Effector CD4-positive, alpha-beta T cell (primary cell): ENCODE measurements around the gene GORASP1.

Source experiments
- DNase-seq: peaks from one replicate; pipeline ENCODE4 v3.0.0-alpha.2; 2020

Gene GORASP1

GRCh38 chr3:39102504-39103323, 4.7 kb downstream of the GORASP1 start:
- no peak for DNase-seq

- peak; percentile 37 for DNase-seq
Measured at GRCh38 chr3:39101022-39101689, 6.3 kb downstream of the GORASP1 start.

DNA sequence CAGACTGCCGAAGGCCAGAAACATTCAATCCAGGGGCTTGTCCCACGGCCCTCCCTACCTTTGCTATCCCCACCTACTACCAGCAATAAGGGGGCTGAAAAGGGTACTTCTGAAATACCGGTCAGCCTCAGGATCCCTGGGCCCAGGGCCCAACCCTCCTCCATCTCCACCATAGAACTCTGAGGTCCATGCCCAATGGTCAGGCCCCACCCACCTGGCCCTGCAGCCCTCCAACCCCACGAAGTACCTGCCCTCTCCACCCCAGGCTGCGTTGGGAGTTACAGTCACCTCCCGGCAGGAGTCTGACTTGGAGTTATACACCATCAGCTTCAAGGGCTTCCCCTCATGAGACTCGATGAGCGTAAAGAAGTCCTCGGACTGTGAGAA, 6.9 kb downstream of the GORASP1 start:
- DNase-seq = no peak

GRCh38 chr3:39099738-39100499, 7.5 kb downstream of the GORASP1 start:
- no peak for DNase-seq

DNA sequence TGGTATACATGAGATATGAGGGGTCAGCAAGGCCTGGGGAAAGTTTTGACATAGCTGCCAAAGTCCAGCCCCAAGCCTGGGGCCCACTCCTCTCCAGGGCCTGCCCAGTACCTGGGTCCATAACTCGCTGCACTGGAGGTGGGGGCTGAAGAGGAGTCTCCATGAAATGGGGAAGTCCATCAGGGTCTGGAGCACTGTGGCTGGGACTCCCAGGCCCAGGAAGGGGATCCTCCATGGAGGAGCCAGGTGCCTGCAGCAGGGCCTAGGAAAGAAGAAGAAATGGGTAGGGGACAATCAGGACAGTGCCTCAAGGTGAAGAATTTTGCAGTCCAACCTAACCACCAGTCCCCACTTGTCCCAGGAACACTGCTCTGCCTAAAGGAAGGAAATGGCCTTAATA, 8.2 kb downstream of the GORASP1 start:
- no peak for DNase-seq

DNA sequence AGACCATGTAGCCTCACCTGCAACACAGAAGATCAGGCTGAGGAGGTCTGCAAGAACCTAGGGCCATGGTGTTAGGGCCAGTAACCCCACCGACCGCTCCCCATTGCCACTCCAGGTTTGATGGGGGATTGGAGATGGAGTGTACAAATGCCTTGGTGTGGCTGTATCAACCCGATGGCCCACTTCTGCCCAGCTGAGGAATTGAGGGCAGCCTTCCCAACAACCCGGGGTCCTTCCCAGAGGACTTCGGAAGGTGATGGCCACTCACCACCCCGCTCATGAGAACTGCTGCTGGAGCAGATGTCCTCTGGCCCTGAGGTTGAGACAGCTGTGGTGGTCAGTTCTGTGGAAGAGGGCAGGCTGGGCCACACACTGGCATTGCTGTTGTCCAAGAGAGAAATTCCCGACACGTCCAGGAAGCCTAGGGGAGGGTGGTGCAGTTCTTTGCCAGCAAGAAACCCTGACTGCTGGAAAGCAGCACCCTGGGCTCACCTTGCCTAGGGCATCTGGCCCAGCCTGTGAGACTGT, 8.9 kb downstream of the GORASP1 start:
- no peak for DNase-seq

DNA sequence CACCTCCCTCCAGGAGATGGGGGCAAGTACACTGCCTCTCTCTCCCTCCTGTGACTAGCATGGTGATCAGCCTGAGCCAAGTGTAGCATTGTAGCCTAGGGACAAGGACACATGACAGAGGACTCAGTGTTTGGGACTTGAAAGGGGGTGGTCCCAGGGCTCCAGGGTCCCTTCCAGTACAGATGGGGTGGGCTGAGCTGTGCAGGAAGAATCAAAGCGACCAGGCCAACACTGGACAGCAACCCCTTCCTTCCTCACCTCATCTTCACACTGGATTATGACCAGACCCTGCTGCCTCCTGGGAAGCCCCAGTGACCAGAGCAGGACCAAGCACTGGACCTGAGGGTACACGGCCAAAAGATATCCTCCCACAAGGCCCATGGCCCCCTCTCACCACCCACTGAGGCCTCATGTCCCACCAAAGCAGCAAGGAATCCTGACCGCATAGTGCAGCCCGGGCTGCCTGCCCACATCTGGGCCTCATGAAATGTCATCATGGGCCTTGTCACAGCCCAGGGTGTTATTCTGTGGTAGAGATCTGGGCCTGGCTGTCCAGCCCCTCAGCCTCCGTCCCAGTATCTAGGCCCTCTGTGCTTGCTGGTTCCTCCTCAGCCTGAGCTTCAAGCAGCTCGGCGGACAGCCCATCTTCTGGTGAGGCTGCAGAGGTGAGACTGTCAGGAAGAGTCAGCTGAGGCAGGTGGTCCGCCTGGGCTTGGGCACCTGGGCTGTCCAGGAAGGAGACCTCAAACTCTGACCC, 9.5 kb downstream of the GORASP1 start:
- DNase-seq = no peak

DNA sequence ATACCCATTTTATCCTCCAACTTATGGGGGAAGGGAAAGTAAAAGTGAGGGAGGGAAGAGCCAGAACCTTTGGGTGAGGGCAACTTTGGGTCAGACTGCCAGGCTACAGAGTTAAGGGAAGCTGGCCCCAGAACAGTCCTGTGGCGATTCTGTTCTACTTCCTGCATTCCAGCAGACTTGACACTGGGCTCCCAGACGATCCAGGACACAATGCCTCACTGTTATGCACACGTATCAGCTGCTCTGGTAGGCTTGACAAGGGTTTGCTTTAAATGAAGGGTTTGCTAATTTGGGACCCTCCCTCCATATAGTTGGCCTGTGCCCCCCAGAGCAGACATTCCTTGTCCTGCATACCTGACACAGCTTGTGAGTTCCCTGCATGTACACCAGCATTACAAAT, 10.7 kb downstream of the GORASP1 start:
- DNase-seq = no peak

GRCh38 chr3:39095778-39096177, 11.6 kb downstream of the GORASP1 start:
- DNase-seq = no peak

DNA sequence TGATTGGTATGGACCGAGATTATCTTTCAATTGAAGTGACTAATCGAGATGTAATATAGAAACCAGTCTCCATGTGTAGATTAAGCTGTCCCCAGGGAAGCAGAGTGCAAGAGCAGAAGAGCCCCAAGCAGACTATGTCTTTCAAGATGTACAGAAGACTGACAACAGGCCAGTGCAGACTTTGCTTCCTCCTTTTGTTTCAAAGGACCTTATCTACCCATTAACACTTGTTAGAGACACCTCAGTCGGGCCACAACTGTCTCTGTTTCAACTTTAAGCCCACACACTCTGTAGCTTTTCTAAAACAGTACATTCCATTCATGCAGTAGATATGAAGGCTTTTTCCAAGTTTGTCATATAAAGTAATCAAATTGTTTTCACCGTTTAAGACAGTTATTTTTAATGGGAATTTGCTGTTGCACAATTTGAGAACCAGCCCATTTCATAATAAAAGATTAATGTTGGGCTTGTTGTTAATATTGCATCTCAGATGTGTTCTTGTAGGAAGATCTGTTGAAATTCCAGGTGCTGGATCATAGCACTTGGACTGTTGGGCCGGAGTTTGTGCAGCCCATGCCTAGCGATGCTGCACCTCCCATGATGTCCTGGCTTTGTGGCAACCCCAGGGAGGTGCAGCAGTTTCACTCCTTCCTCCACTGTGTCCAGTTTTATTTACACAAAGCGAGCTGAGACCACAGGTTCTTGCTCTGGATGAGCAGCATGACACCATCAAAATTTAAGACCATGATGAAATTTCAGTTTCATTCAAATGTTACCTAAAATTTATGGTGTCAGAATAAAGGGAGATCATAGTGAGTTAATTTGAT, 12.4 kb downstream of the GORASP1 start:
- no peak for DNase-seq

DNA sequence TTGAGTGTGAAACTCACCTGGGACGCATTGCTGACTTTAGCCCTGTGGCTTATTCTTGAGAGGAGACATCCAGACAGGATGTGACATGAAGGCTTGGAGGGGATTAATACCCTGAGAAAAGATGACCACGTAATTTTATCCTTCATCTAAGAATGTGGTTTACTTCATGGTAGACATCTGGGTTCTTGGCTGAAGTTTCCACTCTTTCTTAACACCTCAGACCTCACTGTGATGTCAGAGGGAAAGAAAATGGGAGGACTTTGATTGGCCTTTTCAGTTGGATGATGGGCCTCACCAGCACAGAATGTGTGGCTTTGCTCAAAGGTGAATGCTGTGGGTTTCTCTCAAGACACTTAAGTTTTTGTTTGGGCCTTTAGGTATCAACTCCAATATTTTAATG, 16.5 kb downstream of the GORASP1 start:
- no peak for DNase-seq

- DNase-seq = no peak
Measured at GRCh38 chr3:39088889-39089288, 18.5 kb downstream of the GORASP1 start.

DNA sequence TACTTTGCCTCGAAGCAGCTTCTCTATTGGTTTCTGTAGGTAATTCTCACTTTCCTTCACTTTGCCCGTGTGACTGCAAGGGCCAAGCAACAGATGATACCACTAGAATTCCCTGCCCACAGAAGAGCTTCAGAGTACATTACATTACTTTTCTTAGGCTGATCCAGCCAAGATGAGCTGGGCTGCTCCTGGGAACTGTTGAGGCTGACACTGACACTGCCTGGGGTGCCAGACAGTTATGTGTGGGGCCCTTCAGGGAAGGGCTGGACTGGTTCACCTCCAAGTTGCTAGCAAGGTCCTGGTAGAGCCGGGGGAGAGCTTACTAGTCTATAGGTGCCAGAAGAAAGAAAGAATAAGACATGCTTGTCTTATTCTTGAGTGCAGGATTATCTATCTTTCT, 19.0 kb downstream of the GORASP1 start:
- no peak for DNase-seq

GRCh38 chr3:39086144-39086543, 21.3 kb downstream of the GORASP1 start:
- no peak for DNase-seq

DNA sequence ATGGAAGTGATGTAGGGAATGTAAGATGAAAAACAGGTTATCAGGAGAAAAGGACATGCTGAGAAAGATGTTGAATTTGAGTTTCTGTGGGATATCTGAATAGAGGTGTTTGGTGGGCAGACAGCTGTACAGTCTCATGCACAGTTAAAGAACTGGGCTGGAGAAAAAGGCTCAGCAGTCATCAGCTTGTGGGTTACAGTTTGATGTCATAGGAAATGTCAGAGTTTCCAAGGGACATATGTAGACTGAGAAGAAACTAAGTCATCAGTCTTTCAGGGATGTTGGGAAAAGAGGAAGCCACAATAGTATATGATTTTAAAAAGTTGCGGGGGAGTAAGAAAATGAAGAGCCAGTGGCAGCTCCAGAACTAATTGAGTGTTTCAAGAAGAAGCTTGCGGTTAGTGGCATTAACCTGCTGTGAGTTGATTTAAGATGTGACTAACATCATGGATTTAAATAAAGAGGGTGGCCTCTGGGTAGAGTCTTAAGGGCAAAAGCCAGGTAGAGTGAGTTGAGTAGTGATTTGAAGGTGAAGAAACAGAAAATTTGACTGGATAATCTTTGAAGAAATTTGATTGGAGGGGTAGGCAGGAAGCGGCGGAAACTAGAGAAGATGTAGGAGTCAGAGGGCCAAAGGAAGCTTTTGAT, 24.6 kb downstream of the GORASP1 start:
- DNase-seq = no peak

GRCh38 chr3:39080026-39080425, 27.4 kb downstream of the GORASP1 start:
- no peak for DNase-seq

DNA sequence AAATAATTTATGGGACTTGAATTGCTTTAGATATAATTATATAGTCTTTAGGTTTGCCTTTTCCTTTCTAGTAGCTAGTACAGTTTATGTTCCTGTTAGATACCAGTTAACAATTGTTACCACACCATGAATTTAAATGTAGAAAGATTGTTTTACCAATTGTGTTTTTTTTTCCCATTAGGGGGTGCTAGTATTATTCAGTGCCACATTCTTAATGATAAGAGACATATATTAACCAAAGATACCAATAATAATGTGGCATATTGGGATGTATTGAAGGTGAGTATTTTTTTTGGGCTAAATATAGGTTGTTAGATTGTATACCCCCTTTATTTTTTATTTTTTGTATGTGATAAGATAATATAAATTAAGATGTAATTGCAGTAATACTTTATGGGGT, 27.9 kb downstream of the GORASP1 start:
- no peak for DNase-seq

DNA sequence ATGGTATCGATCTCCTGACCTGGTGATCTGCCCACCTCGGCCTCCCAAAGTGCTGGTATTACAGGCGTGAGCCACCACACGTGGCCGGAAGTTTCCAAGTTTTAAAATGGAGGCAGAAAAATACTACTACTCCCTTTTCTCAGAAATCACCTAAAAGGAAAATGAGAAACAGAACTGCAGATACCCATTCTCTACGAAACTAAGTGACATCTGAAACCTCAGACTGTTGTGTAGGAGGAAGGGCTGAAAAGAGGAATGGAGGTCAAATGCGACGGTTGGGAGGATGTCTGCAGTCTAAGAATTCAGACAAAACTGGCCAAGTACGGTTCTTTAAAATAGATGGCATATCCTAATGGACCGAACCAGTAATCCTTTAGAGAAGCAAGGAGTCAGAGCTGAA, 31.5 kb downstream of the GORASP1 start:
- no peak for DNase-seq

DNA sequence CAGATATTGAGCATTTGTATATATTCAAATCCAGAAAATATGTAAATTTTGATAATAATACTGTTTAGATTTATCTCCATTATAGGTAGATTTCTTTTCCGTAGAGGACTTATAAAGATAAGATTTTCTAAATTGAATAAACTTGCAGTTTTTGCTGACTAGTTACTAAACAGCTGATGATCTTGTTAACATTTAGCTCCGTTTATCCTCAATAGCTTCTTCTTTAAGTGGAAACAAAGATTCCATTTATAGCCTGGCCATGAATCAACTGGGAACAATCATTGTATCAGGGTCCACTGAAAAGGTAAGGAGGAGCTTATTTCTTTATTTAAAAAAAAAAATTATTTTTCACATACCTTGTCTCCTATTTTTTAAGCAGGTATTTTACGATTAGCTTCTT, 38.9 kb downstream of the GORASP1 start:
- no peak for DNase-seq

DNA sequence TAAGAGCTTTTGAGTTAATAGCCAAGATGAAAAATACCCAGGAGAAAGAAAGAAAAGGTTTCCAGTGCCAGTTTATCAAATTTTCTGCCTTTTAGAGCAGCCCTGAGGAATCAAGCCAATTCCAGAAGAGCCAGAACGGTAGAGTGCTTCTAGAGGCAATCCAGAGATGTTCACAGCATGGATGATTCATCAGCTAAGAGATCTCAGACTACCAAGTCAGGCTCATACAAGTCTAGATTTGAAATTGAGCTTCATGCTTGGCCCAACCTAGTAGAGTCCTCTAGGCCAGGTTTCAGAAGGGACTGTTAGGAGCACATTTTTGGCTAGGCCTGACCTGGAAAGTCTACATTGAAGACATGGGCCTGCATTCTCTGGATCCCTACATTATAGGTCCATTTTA, 40.1 kb downstream of the GORASP1 start:
- no peak for DNase-seq

DNA sequence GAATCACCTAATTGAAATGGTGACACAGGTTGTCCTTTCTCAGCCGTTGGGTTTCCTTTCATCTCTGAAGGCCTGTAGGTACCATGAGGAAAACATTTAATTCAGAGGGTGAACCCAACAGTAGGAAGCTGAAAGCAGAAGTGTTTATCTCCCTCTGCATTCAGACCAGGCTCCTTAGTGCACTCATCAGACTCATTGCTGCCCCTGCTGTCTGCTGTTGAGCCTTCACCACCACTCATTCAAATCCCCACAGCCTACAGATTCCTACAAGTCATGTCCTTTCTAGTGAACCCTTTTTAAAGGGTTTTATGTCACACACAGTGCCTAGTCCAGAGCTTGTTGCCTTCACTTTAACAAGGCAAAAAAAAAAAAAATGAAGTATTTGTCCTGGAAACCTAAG, 42.2 kb downstream of the GORASP1 start:
- no peak for DNase-seq
